Osteoblast (primary cell): ENCODE results near the gene CDYL. TPM values are rescaled to one million over a fixed set of nuclear protein-coding genes. Genes with fewer than 3 reads are reported as not detected.

ENCODE experiments used
- DNase-seq: peaks from one replicate; pipeline ENCODE4 v3.0.0; 2011; ENCODE audit warnings: low spot score, mixed read lengths; ENCODE audit not compliant: insufficient read length; ENCODE audit errors: missing footprints
- H2AFZ ChIP-seq: 2 replicates; pipeline ENCODE4 v1.6.0; 2011; ENCODE audit warnings: mild to moderate bottlenecking, low read length
- H3K27ac ChIP-seq: 2 replicates; pipeline ENCODE4 v1.5.1; 2011; ENCODE audit warnings: mild to moderate bottlenecking, low read depth, low read length, moderate library complexity
- H3K27me3 ChIP-seq: 2 replicates; pipeline ENCODE4 v1.6.0; 2012; ENCODE audit warnings: mild to moderate bottlenecking, control low read depth, inconsistent platforms, low read length, moderate library complexity; ENCODE audit not compliant: insufficient read depth
- H3K36me3 ChIP-seq: 2 replicates; pipeline ENCODE4 v1.5.1; 2011; ENCODE audit warnings: mild to moderate bottlenecking, low read length, control low read depth, moderate library complexity; ENCODE audit not compliant: insufficient read depth
- H3K4me1 ChIP-seq: 2 replicates; pipeline ENCODE4 v1.5.1; 2011; ENCODE audit warnings: mild to moderate bottlenecking, low read length, control low read depth, moderate library complexity; ENCODE audit not compliant: insufficient read depth
- H3K4me2 ChIP-seq: 2 replicates; pipeline ENCODE4 v1.6.0; 2011; ENCODE audit warnings: mild to moderate bottlenecking, low read length; ENCODE audit not compliant: insufficient read depth
- H3K4me3 ChIP-seq: fragments of 200-600 bp; sonication (generic); 3 replicates; pipeline ENCODE4 v1.5.1; 2012; ENCODE audit warnings: mild to moderate bottlenecking, low read length, inconsistent platforms; ENCODE audit not compliant: insufficient read depth
- H3K79me2 ChIP-seq: 2 replicates; pipeline ENCODE4 v1.6.0; 2012; ENCODE audit warnings: mild to moderate bottlenecking, low read length, control low read depth, inconsistent platforms; ENCODE audit not compliant: insufficient read depth
- H3K9me3 ChIP-seq: 2 replicates; pipeline ENCODE4 v1.5.1; 2011; ENCODE audit warnings: low read depth, low read length, control low read depth
- H4K20me1 ChIP-seq: 2 replicates; pipeline ENCODE4 v1.6.0; 2012; ENCODE audit warnings: mild to moderate bottlenecking, low read length, control low read depth; ENCODE audit not compliant: insufficient read depth
- total RNA-seq: library from RNA; depleted of rRNA; stranded (reverse); fragments of >200 nt; gene quantifications from 2 replicates; pipeline ENCODE4 v1.2.3, GENCODE V29; 2012
- TF ChIP-seq, protein P1 (sequence below): IDR thresholded peaks from 2 replicates; pipeline ENCODE4 v1.5.1; 2011; ENCODE audit warnings: mild to moderate bottlenecking, low read depth, low read length, moderate library complexity; ENCODE audit errors: extremely low read depth

CDYL gene
- total RNA-seq, 1 donor = 106 TPM

DNA sequence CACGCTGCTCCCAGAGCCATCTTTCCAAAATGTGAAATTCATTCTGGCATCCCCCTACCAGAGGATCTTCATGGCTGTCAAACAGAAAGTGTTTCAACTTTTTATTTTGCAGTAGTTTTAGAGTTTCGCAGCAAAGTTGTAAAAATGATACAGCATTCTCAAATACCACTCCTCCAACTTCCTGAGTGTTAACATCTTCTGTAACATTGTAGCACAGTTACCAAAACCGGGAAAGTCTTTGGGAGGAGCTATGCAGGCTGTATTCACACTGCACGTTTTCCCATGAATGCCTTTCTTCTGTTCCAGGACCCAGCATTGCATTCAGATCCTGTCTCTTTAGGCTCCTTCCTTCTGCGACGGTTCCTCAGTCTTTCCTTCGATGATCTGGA is 30.1 kb downstream of the CDYL start:
- TF ChIP-seq, protein P1, sequence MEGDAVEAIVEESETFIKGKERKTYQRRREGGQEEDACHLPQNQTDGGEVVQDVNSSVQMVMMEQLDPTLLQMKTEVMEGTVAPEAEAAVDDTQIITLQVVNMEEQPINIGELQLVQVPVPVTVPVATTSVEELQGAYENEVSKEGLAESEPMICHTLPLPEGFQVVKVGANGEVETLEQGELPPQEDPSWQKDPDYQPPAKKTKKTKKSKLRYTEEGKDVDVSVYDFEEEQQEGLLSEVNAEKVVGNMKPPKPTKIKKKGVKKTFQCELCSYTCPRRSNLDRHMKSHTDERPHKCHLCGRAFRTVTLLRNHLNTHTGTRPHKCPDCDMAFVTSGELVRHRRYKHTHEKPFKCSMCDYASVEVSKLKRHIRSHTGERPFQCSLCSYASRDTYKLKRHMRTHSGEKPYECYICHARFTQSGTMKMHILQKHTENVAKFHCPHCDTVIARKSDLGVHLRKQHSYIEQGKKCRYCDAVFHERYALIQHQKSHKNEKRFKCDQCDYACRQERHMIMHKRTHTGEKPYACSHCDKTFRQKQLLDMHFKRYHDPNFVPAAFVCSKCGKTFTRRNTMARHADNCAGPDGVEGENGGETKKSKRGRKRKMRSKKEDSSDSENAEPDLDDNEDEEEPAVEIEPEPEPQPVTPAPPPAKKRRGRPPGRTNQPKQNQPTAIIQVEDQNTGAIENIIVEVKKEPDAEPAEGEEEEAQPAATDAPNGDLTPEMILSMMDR = no peak
- no peak overlapping the region for H3K4me2 ChIP-seq
- no peak overlapping the region for H2AFZ ChIP-seq
- H3K79me2 ChIP-seq = peaks cover 86% of the 10 kb centered on the region
- H3K9me3 ChIP-seq = no peaks in the 10 kb centered on the region
- no peaks in the 10 kb centered on the region for H3K27me3 ChIP-seq
- peaks cover 58% of the 10 kb centered on the region for H4K20me1 ChIP-seq
- H3K36me3 ChIP-seq = no peaks in the 10 kb centered on the region
- no peak overlapping the region for H3K4me3 ChIP-seq
- peaks cover 22% of the 10 kb centered on the region for H3K4me1 ChIP-seq
- DNase-seq = no peak
- no peak overlapping the region for H3K27ac ChIP-seq

DNA sequence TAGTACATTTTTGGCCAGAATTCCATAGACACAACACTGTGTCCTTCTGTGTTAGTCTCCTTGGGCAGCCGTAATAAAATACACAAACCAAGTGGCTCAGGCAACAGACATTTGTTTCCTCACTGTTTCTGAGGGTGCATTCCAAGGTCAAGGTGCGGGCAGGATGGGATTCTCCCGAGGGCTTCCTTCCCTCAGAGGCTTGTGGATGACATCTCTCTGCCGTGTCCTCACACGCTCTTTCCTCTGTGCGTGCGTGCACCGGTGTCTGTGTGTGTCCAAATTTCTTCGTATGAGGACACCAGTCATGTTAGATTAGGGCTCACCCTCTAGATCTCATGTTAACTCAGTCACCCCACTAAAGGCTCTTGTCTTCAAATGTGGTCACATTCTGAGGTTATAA is 30.6 kb downstream of the CDYL start:
- H2AFZ ChIP-seq = no peak overlapping the region
- no peaks in the 10 kb centered on the region for H3K36me3 ChIP-seq
- H3K9me3 ChIP-seq = no peaks in the 10 kb centered on the region
- H3K27me3 ChIP-seq = no peaks in the 10 kb centered on the region
- H3K4me3 ChIP-seq = no peak overlapping the region
- H3K4me1 ChIP-seq = peaks cover 22% of the 10 kb centered on the region
- no peak overlapping the region for H3K27ac ChIP-seq
- peaks cover 86% of the 10 kb centered on the region for H3K79me2 ChIP-seq
- no peak for DNase-seq
- H3K4me2 ChIP-seq = no peak overlapping the region
- TF ChIP-seq, protein P1 = no peak
- H4K20me1 ChIP-seq = peaks cover 58% of the 10 kb centered on the region

- no peaks in the 10 kb centered on the region for H3K27me3 ChIP-seq
- no peaks in the 10 kb centered on the region for H3K9me3 ChIP-seq
- H3K4me1 ChIP-seq = peaks cover 21% of the 10 kb centered on the region
- no peak overlapping the region for H3K27ac ChIP-seq
- TF ChIP-seq, protein P1 = no peak
- H3K4me3 ChIP-seq = no peak overlapping the region
- DNase-seq = no peak
- no peak overlapping the region for H2AFZ ChIP-seq
- H3K36me3 ChIP-seq = no peaks in the 10 kb centered on the region
- peaks cover 87% of the 10 kb centered on the region for H3K79me2 ChIP-seq
- H4K20me1 ChIP-seq = peaks cover 46% of the 10 kb centered on the region
- H3K4me2 ChIP-seq = no peak overlapping the region
Observed at GRCh38 chr6:4808396-4808795, 32.2 kb downstream of the CDYL start.

DNA sequence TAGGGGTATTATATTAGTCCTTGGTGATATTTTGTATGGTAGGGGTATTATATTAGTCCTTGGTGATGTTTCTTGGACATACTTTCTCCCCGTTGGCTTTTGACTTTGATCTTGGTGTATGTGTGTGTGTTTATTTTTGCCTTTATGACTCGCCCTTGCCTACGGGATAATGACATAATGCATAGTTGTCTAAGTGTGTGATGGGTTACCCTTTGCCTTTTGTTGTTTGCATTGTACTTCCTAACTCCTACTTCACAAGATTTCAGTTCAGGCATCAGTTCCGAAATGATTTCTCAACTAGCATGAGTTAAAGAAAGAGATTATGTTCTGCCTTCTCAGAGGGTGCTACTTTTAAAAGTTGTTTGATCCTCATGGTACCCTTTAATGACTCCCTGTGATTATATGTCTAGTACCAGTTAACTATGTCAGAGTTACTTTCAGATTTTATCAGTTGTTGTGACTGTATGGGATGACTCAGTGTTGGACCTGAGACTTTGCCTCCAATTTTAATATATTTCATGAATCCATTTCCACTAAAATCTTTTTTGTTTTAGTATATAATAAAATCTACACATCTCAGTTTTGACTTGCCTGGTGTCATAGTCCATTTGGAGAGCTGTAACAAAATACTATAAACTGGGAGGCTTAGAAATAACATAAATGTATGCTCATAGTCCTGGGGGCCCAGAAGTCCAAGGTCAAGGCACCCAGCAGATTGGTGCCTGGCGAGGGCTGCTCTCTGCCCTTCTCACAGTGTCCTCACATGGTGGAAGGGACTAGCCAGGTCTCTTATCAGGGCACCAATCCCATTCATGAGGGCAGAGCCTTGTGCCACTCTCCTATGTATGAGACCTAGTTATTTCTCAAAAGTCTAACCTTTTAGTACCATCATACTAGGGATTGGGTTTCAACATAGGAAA is 34.1 kb downstream of the CDYL start:
- H3K27ac ChIP-seq = peak overlapping the region; percentile 44
- H3K4me3 ChIP-seq = no peak overlapping the region
- H3K4me2 ChIP-seq = peak overlapping the region; percentile 25
- H3K4me1 ChIP-seq = peaks cover 9% of the 10 kb centered on the region
- TF ChIP-seq, protein P1 = no peak
- no peaks in the 10 kb centered on the region for H3K27me3 ChIP-seq
- no peak overlapping the region for H2AFZ ChIP-seq
- H3K36me3 ChIP-seq = no peaks in the 10 kb centered on the region
- H3K79me2 ChIP-seq = peaks cover 91% of the 10 kb centered on the region
- peaks cover 42% of the 10 kb centered on the region for H4K20me1 ChIP-seq
- DNase-seq = no peak
- H3K9me3 ChIP-seq = no peaks in the 10 kb centered on the region
